Activated CD8-positive, alpha-beta T cell treated with anti-CD3 and anti-CD28 coated beads, Interleukin-2, amount 10 ng/mL, durations not matched to agents 7 days and 5 days (primary cell): Measurements from ENCODE around the gene BCAS1. TPM values are rescaled to one million over a fixed set of nuclear protein-coding genes. Genes with fewer than 3 reads are reported as not detected.

Source experiments
- ATAC-seq: fragments of 150-1000 bp; cut with Tn5 transposase; one replicate; pipeline ENCODE4 v1.10.0; 2021; ENCODE audit warnings: moderate library complexity
- CTCF ChIA-PET: fragments of 350-600 bp; sonication (Branson Sonifier 250); formaldehyde crosslinking; loops from one replicate; lab custom pipeline; 2021; ENCODE audit warnings: antibody characterized with exemption; lab: Charles Lee
- POLR2A ChIA-PET: fragments of 350-600 bp; sonication (Branson Sonifier 250); formaldehyde crosslinking; loops from one replicate; lab custom pipeline; 2021; ENCODE audit warnings: antibody characterized with exemption; lab: Charles Lee
- DNase-seq: peaks from one replicate; pipeline ENCODE4 v3.0.0-alpha.2; 2020
- H3K27ac Mint-ChIP-seq: one replicate; pipeline ENCODE4 v1.8.0; 2021; ENCODE audit warnings: mild to moderate bottlenecking, mixed read lengths
- H3K27me3 Mint-ChIP-seq: one replicate; pipeline ENCODE4 v1.8.0; 2021; ENCODE audit warnings: low read depth, mixed read lengths
- H3K36me3 Mint-ChIP-seq: one replicate; pipeline ENCODE4 v1.8.0; 2021; ENCODE audit warnings: low read depth, mixed read lengths
- H3K4me1 Mint-ChIP-seq: one replicate; pipeline ENCODE4 v1.8.0; 2021; ENCODE audit warnings: low read depth, mixed read lengths
- H3K4me3 Mint-ChIP-seq: one replicate; pipeline ENCODE4 v1.8.0; 2021; ENCODE audit warnings: mild to moderate bottlenecking, mixed read lengths
- H3K9me3 Mint-ChIP-seq: one replicate; pipeline ENCODE4 v1.8.0; 2022; ENCODE audit warnings: mixed read lengths; ENCODE audit not compliant: insufficient read depth
- total RNA-seq, 2 experiments: library from RNA; stranded (reverse); gene quantifications; one replicate each; pipeline ENCODE4 v1.2.3, GENCODE V29; 2021

The BCAS1 gene
- total RNA-seq, 2 experiments from 2014 or later, result not detected

- peaks cover 4% of the 10 kb centered on the region for H3K9me3 Mint-ChIP-seq
- H3K27me3 Mint-ChIP-seq, result peaks cover 7% of the 10 kb centered on the region
- DNase-seq (no peak), ATAC-seq (no peak)
- peaks cover 11% of the 10 kb centered on the region for H3K4me1 Mint-ChIP-seq
- no peak overlapping the region for H3K4me3 Mint-ChIP-seq
- H3K27ac Mint-ChIP-seq, result no peak overlapping the region
- POLR2A ChIA-PET, result no interaction called here
- CTCF ChIA-PET, result no interaction called here
- H3K36me3 Mint-ChIP-seq, result no peaks in the 10 kb centered on the region
Measured at GRCh38 chr20:54044156-54044555, 26.2 kb downstream of the BCAS1 start.

- POLR2A ChIA-PET, result no interaction called here
Measured at GRCh38 chr20:54043076-54043967, 27.1 kb downstream of the BCAS1 start.

GRCh38 chr20:54042021-54042420 is 28.4 kb downstream of the BCAS1 start:
- CTCF ChIA-PET, result interaction anchor here (0.8 kb wide), 1 partner anchor 14 kb away, joined by 3 read pairs; no protein-coding TSS in a partner anchor
- no peaks in the 10 kb centered on the region for H3K4me1 Mint-ChIP-seq

More at GRCh38 chr20:54043076-54043967, 27.1 kb downstream of the BCAS1 start:
- CTCF ChIA-PET, result no interaction called here
- Mint-ChIP-seq H3K9me3 (peaks cover 4% of the 10 kb centered on the region), H3K4me3 (no peak overlapping the region), H3K27ac (no peak overlapping the region), H3K36me3 (no peaks in the 10 kb centered on the region), H3K4me1 (peaks cover 11% of the 10 kb centered on the region), H3K27me3 (peaks cover 7% of the 10 kb centered on the region)
- no peak for DNase-seq
- ATAC-seq, result no peak

GRCh38 chr20:54041336-54041735 is 29.1 kb downstream of the BCAS1 start:
- CTCF ChIA-PET, result interaction anchor here (0.8 kb wide), 1 partner anchor 14 kb away, joined by 3 read pairs; no protein-coding TSS in a partner anchor
- Mint-ChIP-seq H3K27me3 (peaks cover 16% of the 10 kb centered on the region), H3K4me1 (no peaks in the 10 kb centered on the region), H3K4me3 (no peak overlapping the region), H3K27ac (no peak overlapping the region), H3K36me3 (no peaks in the 10 kb centered on the region), H3K9me3 (peaks cover 4% of the 10 kb centered on the region)
- DNase-seq, result no peak
- ATAC-seq, result no peak
- POLR2A ChIA-PET, result no interaction called here

More at GRCh38 chr20:54042021-54042420, 28.4 kb downstream of the BCAS1 start:
- DNase-seq (no peak), ATAC-seq (no peak)
- no peak overlapping the region for H3K4me3 Mint-ChIP-seq
- no peak overlapping the region for H3K27ac Mint-ChIP-seq
- H3K36me3 Mint-ChIP-seq, result no peaks in the 10 kb centered on the region
- POLR2A ChIA-PET, result no interaction called here
- H3K9me3 Mint-ChIP-seq, result peaks cover 4% of the 10 kb centered on the region
- peaks cover 16% of the 10 kb centered on the region for H3K27me3 Mint-ChIP-seq

- ChIA-PET CTCF (no interaction called here), POLR2A (no interaction called here)
- no peak for DNase-seq
- no peaks in the 10 kb centered on the region for H3K4me1 Mint-ChIP-seq
- H3K9me3 Mint-ChIP-seq, result no peaks in the 10 kb centered on the region
- no peak for ATAC-seq
- H3K27ac Mint-ChIP-seq, result no peak overlapping the region
- H3K36me3 Mint-ChIP-seq, result no peaks in the 10 kb centered on the region
- H3K4me3 Mint-ChIP-seq, result no peak overlapping the region
- H3K27me3 Mint-ChIP-seq, result peaks cover 18% of the 10 kb centered on the region
Measured at GRCh38 chr20:54040531-54040930, 29.9 kb downstream of the BCAS1 start.

GRCh38 chr20:54038961-54039360 is 31.4 kb downstream of the BCAS1 start:
- no peak for DNase-seq
- ChIA-PET CTCF (no interaction called here), POLR2A (no interaction called here)
- Mint-ChIP-seq H3K36me3 (no peaks in the 10 kb centered on the region), H3K4me3 (no peak overlapping the region), H3K27ac (no peak overlapping the region), H3K9me3 (no peaks in the 10 kb centered on the region), H3K27me3 (peaks cover 18% of the 10 kb centered on the region), H3K4me1 (no peaks in the 10 kb centered on the region)
- no peak for ATAC-seq

GRCh38 chr20:54037525-54037924 is 32.9 kb downstream of the BCAS1 start:
- Mint-ChIP-seq H3K9me3 (no peaks in the 10 kb centered on the region), H3K27me3 (peaks cover 18% of the 10 kb centered on the region), H3K27ac (no peak overlapping the region), H3K36me3 (no peaks in the 10 kb centered on the region), H3K4me3 (no peak overlapping the region), H3K4me1 (no peaks in the 10 kb centered on the region)
- ChIA-PET POLR2A (no interaction called here), CTCF (interaction anchor here (0.9 to 1.2 kb wide), 2 partner anchors 10 to 66 kb away, joined by 3 to 4 read pairs; no protein-coding TSS in a partner anchor)
- DNase-seq, result no peak
- ATAC-seq, result no peak

GRCh38 chr20:54029643-54030042 is 40.8 kb downstream of the BCAS1 start:
- Mint-ChIP-seq H3K36me3 (no peaks in the 10 kb centered on the region), H3K4me3 (no peak overlapping the region), H3K4me1 (no peaks in the 10 kb centered on the region), H3K27me3 (peaks cover 9% of the 10 kb centered on the region), H3K27ac (no peak overlapping the region), H3K9me3 (no peaks in the 10 kb centered on the region)
- POLR2A ChIA-PET, result no interaction called here
- ATAC-seq (no peak), DNase-seq (no peak)
- CTCF ChIA-PET, result no interaction called here

- DNase-seq, result no peak
- POLR2A ChIA-PET, result no interaction called here
- ATAC-seq, result no peak
- Mint-ChIP-seq H3K36me3 (no peaks in the 10 kb centered on the region), H3K4me3 (no peak overlapping the region), H3K27me3 (peaks cover 9% of the 10 kb centered on the region), H3K27ac (no peak overlapping the region), H3K4me1 (no peaks in the 10 kb centered on the region), H3K9me3 (no peaks in the 10 kb centered on the region)
- CTCF ChIA-PET, result no interaction called here
Measured at GRCh38 chr20:54029176-54029575, 41.2 kb downstream of the BCAS1 start.

- POLR2A ChIA-PET, result no interaction called here
Measured at GRCh38 chr20:54028276-54029011, 42.0 kb downstream of the BCAS1 start.

GRCh38 chr20:54027704-54028103 is 42.7 kb downstream of the BCAS1 start:
- POLR2A ChIA-PET, result no interaction called here
- Mint-ChIP-seq H3K4me1 (no peaks in the 10 kb centered on the region), H3K9me3 (no peaks in the 10 kb centered on the region), H3K27ac (no peak overlapping the region), H3K4me3 (no peak overlapping the region), H3K27me3 (peaks cover 9% of the 10 kb centered on the region), H3K36me3 (no peaks in the 10 kb centered on the region)
- DNase-seq (no peak), ATAC-seq (no peak)
- CTCF ChIA-PET, result interaction anchor here (1.2 to 1.3 kb wide), 2 partner anchors 14 to 77 kb away, joined by 3 read pairs; no protein-coding TSS in a partner anchor

More at GRCh38 chr20:54028276-54029011, 42.0 kb downstream of the BCAS1 start:
- Mint-ChIP-seq H3K4me3 (no peak overlapping the region), H3K36me3 (no peaks in the 10 kb centered on the region), H3K4me1 (no peaks in the 10 kb centered on the region), H3K9me3 (no peaks in the 10 kb centered on the region), H3K27me3 (peaks cover 9% of the 10 kb centered on the region), H3K27ac (no peak overlapping the region)
- no peak for ATAC-seq
- CTCF ChIA-PET, result interaction anchor here (1.3 kb wide), 1 partner anchor 13 kb away, joined by 3 read pairs; no protein-coding TSS in a partner anchor
- DNase-seq, result no peak
